H1 (cell line): ENCODE data around the gene KPNA3. TPM values are rescaled to one million over a fixed set of nuclear protein-coding genes. Genes with fewer than 3 reads are reported as not detected.

Experiments
- CTCF ChIA-PET: fragments of 300-600 bp; sonication (Branson Sonifier 250); formaldehyde crosslinking; loops from one replicate; lab custom pipeline; 2021; ENCODE audit not compliant: partially characterized antibody; lab: Charles Lee
- POLR2A ChIA-PET: fragments of 300-600 bp; sonication (Branson Sonifier 250); formaldehyde crosslinking; loops from one replicate; lab custom pipeline; 2021; ENCODE audit warnings: inconsistent platforms; ENCODE audit not compliant: partially characterized antibody; lab: Charles Lee
- DNase-seq, 2 experiments: peaks; one replicate each; pipeline versions ENCODE4 v3.0.0 to v3.0.0-alpha.2; 2010 to 2022; ENCODE audit warnings: low spot score in 2 of 2, low read depth in 1 of 2, mixed read lengths in 1 of 2
- FAIRE-seq: peaks from 2 replicates; lab custom pipeline; 2011; peaks lifted over from hg19 to GRCh38; lab: Jason Lieb, UNC
- H2AFZ ChIP-seq: 2 replicates; pipeline ENCODE4 v1.8.1; 2012; ENCODE audit warnings: low read length, inconsistent platforms
- H2AK5ac ChIP-seq: 2 replicates; pipeline ENCODE4 v1.6.1; 2013; ENCODE audit warnings: low read depth, low read length
- H2BK120ac ChIP-seq: replicated peaks from 2 replicates; pipeline ENCODE3; 2013; ENCODE audit warnings: low read depth, low read length, inconsistent platforms
- H2BK12ac ChIP-seq: 2 replicates; pipeline ENCODE4 v1.6.1; 2013; ENCODE audit warnings: low read depth, low read length
- H2BK15ac ChIP-seq: 2 replicates; pipeline ENCODE4 v1.6.1; 2013; ENCODE audit warnings: low read length
- H2BK20ac ChIP-seq: 2 replicates; pipeline ENCODE4 v1.6.1; 2013; ENCODE audit warnings: low read length
- H2BK5ac ChIP-seq: 2 replicates; pipeline ENCODE4 v1.6.1; 2013; ENCODE audit warnings: low read depth, low read length
- H3K14ac ChIP-seq: 2 replicates; pipeline ENCODE4 v1.6.1; 2013; ENCODE audit warnings: inconsistent platforms; ENCODE audit not compliant: insufficient read length
- H3K18ac ChIP-seq: 2 replicates; pipeline ENCODE4 v1.6.1; 2013; ENCODE audit warnings: low read length; ENCODE audit errors: extremely low read depth
- H3K23ac ChIP-seq: 2 replicates; pipeline ENCODE4 v1.6.1; 2013; ENCODE audit warnings: inconsistent platforms; ENCODE audit not compliant: insufficient read length
- H3K23me2 ChIP-seq: 2 replicates; pipeline ENCODE4 v1.6.1; 2013; ENCODE audit warnings: low read depth, low read length
- H3K27ac ChIP-seq: 2 replicates; pipeline ENCODE4 v1.6.1; 2011; ENCODE audit warnings: low read depth, low read length, inconsistent platforms
- H3K27me3 ChIP-seq, 4 experiments: replicated peaks in 1 of 4; 1 replicate in 1 of 4; 2 replicates in 3 of 4; pipeline versions ENCODE4 v1.6.1 to v1.8.1; 2011 to 2013; ENCODE audit warnings: low read length in 3 of 4, mild to moderate bottlenecking in 3 of 4, inconsistent platforms in 2 of 4, mixed read lengths in 2 of 4, moderate library complexity in 1 of 4; ENCODE audit not compliant: control insufficient read depth in 3 of 4, insufficient read depth in 3 of 4; ENCODE audit errors: extremely low read depth in 1 of 4
- H3K36me3 ChIP-seq, 4 experiments: 2 replicates each; pipeline versions ENCODE4 v1.6.1 to v1.8.1; 2011 to 2013; ENCODE audit warnings: mild to moderate bottlenecking in 4 of 4, low read length in 3 of 4, moderate library complexity in 2 of 4, control low read depth in 1 of 4, inconsistent platforms in 1 of 4; ENCODE audit not compliant: insufficient read depth in 4 of 4, control insufficient read depth in 2 of 4
- H3K4ac ChIP-seq: replicated peaks from 2 replicates; pipeline ENCODE3; 2013; ENCODE audit warnings: low read length, low read depth, mixed read lengths, inconsistent platforms; ENCODE audit not compliant: insufficient read length
- H3K4me1 ChIP-seq, 4 experiments: replicated peaks in 1 of 4; 1 replicate in 1 of 4; 2 replicates in 3 of 4; pipeline versions ENCODE4 v1.6.1 to v1.8.1; 2011 to 2013; ENCODE audit warnings: low read length in 3 of 4, inconsistent platforms in 2 of 4, mixed read lengths in 1 of 4; ENCODE audit not compliant: insufficient read depth in 4 of 4, control insufficient read depth in 3 of 4
- H3K4me2 ChIP-seq, 2 experiments: 2 replicates each; pipeline versions ENCODE4 v1.6.1 to v1.8.1; 2011 to 2013; ENCODE audit warnings: low read depth in 2 of 2, low read length in 2 of 2, control low read depth in 1 of 2, inconsistent platforms in 1 of 2, mild to moderate bottlenecking in 1 of 2; ENCODE audit not compliant: insufficient read depth in 1 of 2
- H3K4me3 ChIP-seq, 4 experiments: fragments of 200-600, 300-600 bp in 1 of 4; sonication (generic), shearing (Covaris generic), sonication (Bioruptor Twin) in 1 of 4; 2 replicates each; pipeline versions ENCODE4 v1.5.1 to v1.8.1; 2011 to 2016; ENCODE audit warnings: low read length in 4 of 4, low read depth in 3 of 4, control low read depth in 2 of 4, inconsistent platforms in 2 of 4, mild to moderate bottlenecking in 2 of 4, mixed read lengths in 1 of 4, moderate library complexity in 1 of 4; ENCODE audit not compliant: insufficient read depth in 2 of 4; ENCODE audit errors: extremely low read depth in 1 of 4
- H3K56ac ChIP-seq: replicated peaks from 2 replicates; pipeline ENCODE3; 2013; ENCODE audit warnings: low read depth, mild to moderate bottlenecking, mixed read lengths, low read length, inconsistent platforms; ENCODE audit not compliant: insufficient read length
- H3K79me1 ChIP-seq: 2 replicates; pipeline ENCODE4 v1.6.1; 2013; ENCODE audit warnings: low read depth, low read length, control low read depth
- H3K79me2 ChIP-seq, 2 experiments: 2 replicates each; pipeline versions ENCODE4 v1.6.1 to v1.8.1; 2012 to 2013; ENCODE audit warnings: low read length in 2 of 2, mild to moderate bottlenecking in 2 of 2, inconsistent platforms in 1 of 2; ENCODE audit not compliant: insufficient read depth in 2 of 2, control insufficient read depth in 1 of 2
- H3K9ac ChIP-seq, 4 experiments: replicated peaks in 1 of 4; 1 replicate in 1 of 4; 2 replicates in 3 of 4; pipeline versions ENCODE4 v1.6.1 to v1.8.1; 2011 to 2013; ENCODE audit warnings: low read depth in 3 of 4, low read length in 3 of 4, control low read depth in 2 of 4, mild to moderate bottlenecking in 2 of 4, moderate library complexity in 2 of 4, inconsistent platforms in 1 of 4; ENCODE audit errors: extremely low read depth in 1 of 4
- H3K9me3 ChIP-seq, 2 experiments: 2 replicates each; pipeline versions ENCODE4 v1.6.1 to v1.8.1; 2012 to 2013; ENCODE audit warnings: mild to moderate bottlenecking in 2 of 2, moderate library complexity in 2 of 2, control low read depth in 1 of 2, inconsistent platforms in 1 of 2, low read depth in 1 of 2, low read length in 1 of 2, mixed read lengths in 1 of 2; ENCODE audit not compliant: insufficient read depth in 2 of 2
- H4K20me1 ChIP-seq, 2 experiments: replicated peaks in 1 of 2; 2 replicates each; pipeline versions ENCODE3 to v1.8.1; 2011 to 2013; ENCODE audit warnings: inconsistent platforms in 2 of 2, low read length in 2 of 2, mild to moderate bottlenecking in 1 of 2; ENCODE audit not compliant: insufficient read depth in 2 of 2, control insufficient read depth in 1 of 2
- H4K5ac ChIP-seq: 2 replicates; pipeline ENCODE4 v1.6.1; 2013; ENCODE audit warnings: low read length, low read depth, mixed read lengths, inconsistent platforms; ENCODE audit not compliant: insufficient read length
- H4K8ac ChIP-seq: 2 replicates; pipeline ENCODE4 v1.8.0; 2013; ENCODE audit warnings: mild to moderate bottlenecking, moderate library complexity, low read length, inconsistent platforms; ENCODE audit not compliant: insufficient read depth; ENCODE audit errors: extremely low read depth
- H4K91ac ChIP-seq: replicated peaks from 2 replicates; pipeline ENCODE3; 2013; ENCODE audit warnings: low read length, mixed read lengths, inconsistent platforms; ENCODE audit not compliant: insufficient read length
- KDM4A ChIP-seq: IDR thresholded peaks from one replicate; pipeline ENCODE4 v1.7.1; 2012; ENCODE audit warnings: low read depth, mild to moderate bottlenecking, moderate library complexity, low read length, inconsistent platforms; ENCODE audit not compliant: severe bottlenecking
- MAFK ChIP-seq: IDR thresholded peaks from 2 replicates; pipeline ENCODE4 v1.6.1; 2012; ENCODE audit warnings: low read depth, mild to moderate bottlenecking, improper control_type of control experiment, low read length
- PHF8 ChIP-seq: fragments of 200-600 bp; sonication (generic); conservative IDR thresholded peaks from 2 replicates; pipeline ENCODE4 v1.7.1; 2012; ENCODE audit warnings: low read depth, mild to moderate bottlenecking, inconsistent platforms, low read length, moderate library complexity
- POLR2A ChIP-seq, 2 experiments: IDR thresholded peaks; 1 replicate in 1 of 2; 2 replicates in 1 of 2; pipeline ENCODE4 v1.6.1; 2011; ENCODE audit warnings: low read depth in 2 of 2, low read length in 2 of 2, mild to moderate bottlenecking in 2 of 2; ENCODE audit errors: control extremely low read depth in 1 of 2
- polyA plus RNA-seq, 7 experiments: library from polyadenylated mRNA; depleted of rRNA in 3 of 7; stranded (reverse) in 5 of 7; unstranded in 2 of 7; fragments of >200 nt in 5 of 7; fragments of 200-250 nt in 2 of 7; gene quantifications; 1 replicate in 5 of 7; 2 replicates in 1 of 7; 4 replicates in 1 of 7; pipeline versions ENCODE4 v1.2.1 to v1.2.3, GENCODE V29; 2011 to 2013; ENCODE audit warnings: missing spikeins in 2 of 7, mixed read lengths in 2 of 7
- total RNA-seq: library from RNA; stranded (reverse); fragmentation: NEBNext Ultra II Directional; extraction: Animal tissue kit (Norgen Biotek cat#: 25700); gene quantifications from 2 replicates; pipeline ENCODE4 v1.2.1, GENCODE V29; 2021
- TF ChIP-seq, protein P1 (sequence below): IDR thresholded peaks from 2 replicates; pipeline ENCODE4 v1.6.1; 2012; ENCODE audit warnings: inconsistent platforms

KPNA3 gene
- total and polyA plus RNA-seq, 2 of the 8 experiments (the other 6 are each of a cell fraction or from before 2014, with no cell fraction given): 21.4 to 63.2 TPM

DNA sequence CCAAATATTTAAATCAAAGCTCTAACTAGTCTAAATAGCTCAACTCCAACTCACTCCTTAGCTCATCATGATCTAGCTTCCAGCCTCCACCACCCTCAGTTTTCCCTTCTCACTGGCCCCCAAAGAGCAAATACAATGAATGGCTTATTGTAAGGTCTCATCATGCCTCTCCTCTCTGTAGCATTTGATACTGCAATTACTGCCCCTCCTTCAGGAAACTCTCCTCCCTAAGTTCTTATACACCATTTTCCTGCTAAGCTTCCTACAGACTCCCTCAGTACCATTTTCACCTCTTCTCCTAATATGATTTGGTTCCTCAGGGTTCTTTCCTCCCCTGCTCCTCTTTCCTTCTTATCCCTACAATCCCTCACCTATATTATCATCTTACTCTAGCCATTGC lies 12.8 kb downstream of the KPNA3 start:
- Histone ChIP-seq H4K8ac (no peak overlapping the region), H3K79me1 (peaks cover 5% of the 10 kb centered on the region), H4K20me1 (peaks cover 2 to 14% of the 10 kb centered on the region in 2 experiments), H2BK15ac (no peak overlapping the region), H3K4ac (no peak overlapping the region), H4K5ac (no peak overlapping the region), H3K9ac (no peak overlapping the region), H3K14ac (no peak overlapping the region), H3K4me2 (no peak overlapping the region), H3K18ac (no peak overlapping the region), H3K23ac (no peak overlapping the region), H2AFZ (no peak overlapping the region), H2BK5ac (no peak overlapping the region), H3K27me3 (no peaks in the 10 kb centered on the region), H3K4me1 (no peaks in the 10 kb centered on the region), H3K23me2 (no peaks in the 10 kb centered on the region), H2BK12ac (no peak overlapping the region), H3K56ac (no peak overlapping the region), H3K79me2 (peaks cover 11 to 98% of the 10 kb centered on the region in 2 experiments), H3K36me3 (no peaks in the 10 kb centered on the region), H3K9me3 (no peaks in the 10 kb centered on the region), H2AK5ac (no peak overlapping the region), H2BK20ac (no peak overlapping the region), H2BK120ac (no peak overlapping the region), H3K27ac (no peak overlapping the region), H4K91ac (no peak overlapping the region), H3K4me3 (no peak overlapping the region)
- no peak for DNase-seq
- ChIA-PET POLR2A (interaction anchor here (1.5 to 3.1 kb wide), 2 partner anchors 12 to 13 kb away, joined by 7 to 12 read pairs; partner anchors contain the start of gene KPNA3), CTCF (interaction anchor here (0.7 to 1.7 kb wide), 2 partner anchors 12 to 499 kb away, joined by 4 to 5 read pairs; no protein-coding TSS in a partner anchor)
- FAIRE-seq: no peak
- TF ChIP-seq, protein P1, sequence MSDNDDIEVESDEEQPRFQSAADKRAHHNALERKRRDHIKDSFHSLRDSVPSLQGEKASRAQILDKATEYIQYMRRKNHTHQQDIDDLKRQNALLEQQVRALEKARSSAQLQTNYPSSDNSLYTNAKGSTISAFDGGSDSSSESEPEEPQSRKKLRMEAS: no peak
- no peak for TF ChIP-seq PHF8
- no peak for TF ChIP-seq KDM4A
- no peak for TF ChIP-seq MAFK
- TF ChIP-seq POLR2A (IDR thresholded peaks at IDR 0.05; ENCODE audit: control extremely low read depth in 1 of 2, low read depth in 2 of 2, low read length in 2 of 2): no peak
